WTC11 (cell line): ENCODE data around the gene INVS. TPM values are rescaled to one million over a fixed set of nuclear protein-coding genes. Genes with fewer than 3 reads are reported as not detected.

ENCODE experiments used
- ATAC-seq: fragments of 200-7000 bp; cut with Tn5 transposase; 2 replicates; pipeline ENCODE4 v1.10.0; 2021; ENCODE audit warnings: mild to moderate bottlenecking, moderate library complexity
- CTCF ChIA-PET: fragments of 300-600 bp; sonication (Branson Sonifier 250); formaldehyde crosslinking; loops from one replicate; lab custom pipeline; 2021; ENCODE audit warnings: antibody characterized with exemption; lab: Charles Lee
- POLR2A ChIA-PET: fragments of 350-600 bp; sonication (Branson Sonifier 250); formaldehyde crosslinking; loops from one replicate; lab custom pipeline; 2021; ENCODE audit warnings: antibody characterized with exemption; lab: Charles Lee
- DNase-seq: peaks from one replicate; pipeline ENCODE4 v3.0.0; 2021; ENCODE audit warnings: low spot score
- H3K27ac Mint-ChIP-seq: 2 replicates; pipeline ENCODE4 v1.8.0; 2021; ENCODE audit warnings: mixed read lengths
- H3K27me3 Mint-ChIP-seq: 2 replicates; pipeline ENCODE4 v1.8.0; 2021; ENCODE audit warnings: low read depth, mild to moderate bottlenecking, moderate library complexity, mixed read lengths
- H3K36me3 Mint-ChIP-seq: 2 replicates; pipeline ENCODE4 v1.8.0; 2021; ENCODE audit warnings: mixed read lengths
- H3K4me1 Mint-ChIP-seq: 2 replicates; pipeline ENCODE4 v1.8.0; 2022; ENCODE audit warnings: mixed read lengths
- H3K4me3 Mint-ChIP-seq: 2 replicates; pipeline ENCODE4 v1.8.0; 2021; ENCODE audit warnings: mild to moderate bottlenecking, moderate library complexity, mixed read lengths
- H3K9me3 Mint-ChIP-seq: 2 replicates; pipeline ENCODE4 v1.8.0; 2021; ENCODE audit warnings: mixed read lengths
- CBFB ChIP-seq: sonication (generic); formaldehyde crosslinking; IDR thresholded peaks from 2 replicates; pipeline ENCODE4 v1.8.1; 2022; ENCODE audit warnings: mild to moderate bottlenecking, low read depth, missing genetic modification reagents
- ESRRA ChIP-seq: sonication (generic); formaldehyde crosslinking; IDR thresholded peaks from 2 replicates; pipeline ENCODE4 v1.8.1; 2022; ENCODE audit warnings: mild to moderate bottlenecking, missing genetic modification reagents, borderline replicate concordance
- ETV6 ChIP-seq: sonication (generic); formaldehyde crosslinking; IDR thresholded peaks from 2 replicates; pipeline ENCODE4 v1.8.1; 2022; ENCODE audit warnings: mild to moderate bottlenecking, missing genetic modification reagents
- FOXK1 ChIP-seq: sonication (generic); formaldehyde crosslinking; IDR thresholded peaks from 2 replicates; pipeline ENCODE4 v1.8.0; 2022; ENCODE audit warnings: mild to moderate bottlenecking, moderate library complexity, missing genetic modification reagents
- GRHL2 ChIP-seq: fragments of 250-450 bp; sonication (Bioruptor Pico); IDR thresholded peaks from 2 replicates; pipeline ENCODE4 v1.8.0; 2022; ENCODE audit warnings: mild to moderate bottlenecking, moderate library complexity; ENCODE audit not compliant: insufficient replicate concordance, severe bottlenecking
- NFYB ChIP-seq: sonication (generic); formaldehyde crosslinking; conservative IDR thresholded peaks from 2 replicates; pipeline ENCODE4 v1.8.0; 2022; ENCODE audit warnings: low read depth, missing genetic modification reagents
- RELA ChIP-seq: sonication (generic); formaldehyde crosslinking; IDR thresholded peaks from 2 replicates; pipeline ENCODE4 v1.8.1; 2022; ENCODE audit warnings: missing genetic modification reagents, mild to moderate bottlenecking, borderline replicate concordance
- SMAD3 ChIP-seq: sonication (generic); formaldehyde crosslinking; IDR thresholded peaks from 2 replicates; pipeline ENCODE4 v1.8.0; 2022; ENCODE audit warnings: missing genetic modification reagents, mild to moderate bottlenecking, borderline replicate concordance
- SMAD4 ChIP-seq: sonication (generic); formaldehyde crosslinking; IDR thresholded peaks from 2 replicates; pipeline ENCODE4 v1.8.0; 2022; ENCODE audit warnings: mild to moderate bottlenecking, missing genetic modification reagents
- TCF7 ChIP-seq: sonication (generic); formaldehyde crosslinking; IDR thresholded peaks from 2 replicates; pipeline ENCODE4 v1.8.0; 2022; ENCODE audit warnings: mild to moderate bottlenecking, low read depth, missing genetic modification reagents, moderate library complexity
- TEAD1 ChIP-seq: sonication (generic); formaldehyde crosslinking; IDR thresholded peaks from 2 replicates; pipeline ENCODE4 v1.8.0; 2022; ENCODE audit warnings: mild to moderate bottlenecking, missing genetic modification reagents
- ZNF396 ChIP-seq: fragments of 250-450 bp; sonication (Bioruptor Pico); IDR thresholded peaks from 2 replicates; pipeline ENCODE4 v1.8.0; 2021; ENCODE audit warnings: mild to moderate bottlenecking, moderate library complexity, borderline replicate concordance
- ZNF423 ChIP-seq: fragments of 250-450 bp; sonication (Bioruptor Pico); IDR thresholded peaks from 2 replicates; pipeline ENCODE4 v2.1.2; 2022; ENCODE audit warnings: mild to moderate bottlenecking, moderate library complexity
- ZNF671 ChIP-seq: fragments of 250-450 bp; sonication (Bioruptor Pico); IDR thresholded peaks from 2 replicates; pipeline ENCODE4 v1.8.0; 2021; ENCODE audit warnings: mild to moderate bottlenecking
- total RNA-seq: library from RNA; stranded (reverse); gene quantifications from 3 replicates; pipeline ENCODE4 v1.2.3, GENCODE V29; 2021
- TF ChIP-seq, protein P1 (sequence below): sonication (generic); formaldehyde crosslinking; IDR thresholded peaks from 2 replicates; pipeline ENCODE4 v1.8.0; 2022; ENCODE audit warnings: mild to moderate bottlenecking, missing genetic modification reagents
- TF ChIP-seq, protein P2 (sequence below): fragments of 250-450 bp; sonication (Bioruptor Pico); IDR thresholded peaks from 2 replicates; pipeline ENCODE4 v2.1.2; 2022; ENCODE audit warnings: mild to moderate bottlenecking, moderate library complexity
- TF ChIP-seq, protein P3 (sequence below): sonication (generic); formaldehyde crosslinking; IDR thresholded peaks from 2 replicates; pipeline ENCODE4 v1.8.1; 2022; ENCODE audit warnings: mild to moderate bottlenecking, missing genetic modification reagents, moderate library complexity, borderline replicate concordance
- TF ChIP-seq, protein P4 (sequence below): sonication (generic); formaldehyde crosslinking; IDR thresholded peaks from 2 replicates; pipeline ENCODE4 v1.8.0; 2022; ENCODE audit warnings: mild to moderate bottlenecking, missing genetic modification reagents
- TF ChIP-seq, protein P5 (sequence below): sonication (generic); formaldehyde crosslinking; IDR thresholded peaks from 2 replicates; pipeline ENCODE4 v1.8.1; 2023; ENCODE audit warnings: mild to moderate bottlenecking, missing genetic modification reagents
- TF ChIP-seq, protein P6 (sequence below): fragments of 250-450 bp; sonication (Bioruptor Pico); IDR thresholded peaks from 2 replicates; pipeline ENCODE4 v1.9.0; 2021; ENCODE audit warnings: mild to moderate bottlenecking
- TF ChIP-seq, protein P7 (sequence below): sonication (generic); formaldehyde crosslinking; IDR thresholded peaks from 2 replicates; pipeline ENCODE4 v1.8.1; 2022; ENCODE audit warnings: missing genetic modification reagents, borderline replicate concordance
- TF ChIP-seq, protein P8 (sequence below): fragments of 250-450 bp; sonication (Bioruptor Pico); IDR thresholded peaks from 2 replicates; pipeline ENCODE4 v1.9.0; 2021; ENCODE audit warnings: mild to moderate bottlenecking

INVS gene
- total RNA-seq, 1 experiment from 2014 or later = 8.1 TPM

DNA sequence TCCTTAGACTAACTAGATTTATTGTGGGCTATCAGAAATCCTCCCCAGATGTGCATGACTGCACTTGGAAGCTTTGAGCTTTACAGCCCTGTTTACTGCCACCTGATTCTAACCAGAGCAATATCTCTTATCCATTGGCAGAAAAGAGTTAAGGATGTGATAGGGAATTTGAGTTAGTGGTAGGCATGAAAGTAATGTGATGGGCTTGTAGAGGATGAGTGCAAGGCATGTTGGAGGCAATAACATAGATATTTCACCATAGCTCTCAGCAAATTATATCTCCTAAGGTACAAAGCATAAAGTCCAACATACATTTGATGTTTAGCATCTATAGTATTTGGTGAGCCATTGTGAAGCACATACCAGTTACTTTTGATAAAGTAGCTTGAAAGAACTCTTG, 103.8 kb downstream of the INVS start:
- peaks cover 16% of the 10 kb centered on the region for H3K9me3 Mint-ChIP-seq
- no peak overlapping the region for H3K4me3 Mint-ChIP-seq
- TF ChIP-seq, protein P1, sequence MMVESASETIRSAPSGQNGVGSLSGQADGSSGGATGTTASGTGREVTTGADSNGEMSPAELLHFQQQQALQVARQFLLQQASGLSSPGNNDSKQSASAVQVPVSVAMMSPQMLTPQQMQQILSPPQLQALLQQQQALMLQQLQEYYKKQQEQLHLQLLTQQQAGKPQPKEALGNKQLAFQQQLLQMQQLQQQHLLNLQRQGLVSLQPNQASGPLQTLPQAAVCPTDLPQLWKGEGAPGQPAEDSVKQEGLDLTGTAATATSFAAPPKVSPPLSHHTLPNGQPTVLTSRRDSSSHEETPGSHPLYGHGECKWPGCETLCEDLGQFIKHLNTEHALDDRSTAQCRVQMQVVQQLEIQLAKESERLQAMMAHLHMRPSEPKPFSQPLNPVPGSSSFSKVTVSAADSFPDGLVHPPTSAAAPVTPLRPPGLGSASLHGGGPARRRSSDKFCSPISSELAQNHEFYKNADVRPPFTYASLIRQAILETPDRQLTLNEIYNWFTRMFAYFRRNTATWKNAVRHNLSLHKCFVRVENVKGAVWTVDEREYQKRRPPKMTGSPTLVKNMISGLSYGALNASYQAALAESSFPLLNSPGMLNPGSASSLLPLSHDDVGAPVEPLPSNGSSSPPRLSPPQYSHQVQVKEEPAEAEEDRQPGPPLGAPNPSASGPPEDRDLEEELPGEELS = no peak
- TF ChIP-seq, protein P2, sequence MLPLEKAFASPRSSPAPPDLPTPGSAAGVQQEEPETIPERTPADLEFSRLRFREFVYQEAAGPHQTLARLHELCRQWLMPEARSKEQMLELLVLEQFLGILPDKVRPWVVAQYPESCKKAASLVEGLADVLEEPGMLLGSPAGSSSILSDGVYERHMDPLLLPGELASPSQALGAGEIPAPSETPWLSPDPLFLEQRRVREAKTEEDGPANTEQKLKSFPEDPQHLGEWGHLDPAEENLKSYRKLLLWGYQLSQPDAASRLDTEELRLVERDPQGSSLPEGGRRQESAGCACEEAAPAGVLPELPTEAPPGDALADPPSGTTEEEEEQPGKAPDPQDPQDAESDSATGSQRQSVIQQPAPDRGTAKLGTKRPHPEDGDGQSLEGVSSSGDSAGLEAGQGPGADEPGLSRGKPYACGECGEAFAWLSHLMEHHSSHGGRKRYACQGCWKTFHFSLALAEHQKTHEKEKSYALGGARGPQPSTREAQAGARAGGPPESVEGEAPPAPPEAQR = no peak
- TF ChIP-seq SMAD4 (no peak), GRHL2 (CRISPR knock-in tag) (no peak), ZNF423 (CRISPR knock-in tag) (no peak), CBFB (no peak), ZNF396 (no peak), TCF7 (CRISPR knock-in tag) (no peak), ESRRA (CRISPR knock-in tag) (no peak)
- TF ChIP-seq, protein P3, sequence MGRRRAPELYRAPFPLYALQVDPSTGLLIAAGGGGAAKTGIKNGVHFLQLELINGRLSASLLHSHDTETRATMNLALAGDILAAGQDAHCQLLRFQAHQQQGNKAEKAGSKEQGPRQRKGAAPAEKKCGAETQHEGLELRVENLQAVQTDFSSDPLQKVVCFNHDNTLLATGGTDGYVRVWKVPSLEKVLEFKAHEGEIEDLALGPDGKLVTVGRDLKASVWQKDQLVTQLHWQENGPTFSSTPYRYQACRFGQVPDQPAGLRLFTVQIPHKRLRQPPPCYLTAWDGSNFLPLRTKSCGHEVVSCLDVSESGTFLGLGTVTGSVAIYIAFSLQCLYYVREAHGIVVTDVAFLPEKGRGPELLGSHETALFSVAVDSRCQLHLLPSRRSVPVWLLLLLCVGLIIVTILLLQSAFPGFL (CRISPR knock-in tag) = no peak
- TF ChIP-seq, protein P4, sequence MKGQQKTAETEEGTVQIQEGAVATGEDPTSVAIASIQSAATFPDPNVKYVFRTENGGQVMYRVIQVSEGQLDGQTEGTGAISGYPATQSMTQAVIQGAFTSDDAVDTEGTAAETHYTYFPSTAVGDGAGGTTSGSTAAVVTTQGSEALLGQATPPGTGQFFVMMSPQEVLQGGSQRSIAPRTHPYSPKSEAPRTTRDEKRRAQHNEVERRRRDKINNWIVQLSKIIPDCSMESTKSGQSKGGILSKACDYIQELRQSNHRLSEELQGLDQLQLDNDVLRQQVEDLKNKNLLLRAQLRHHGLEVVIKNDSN (CRISPR knock-in tag) = no peak
- TF ChIP-seq, protein P5, sequence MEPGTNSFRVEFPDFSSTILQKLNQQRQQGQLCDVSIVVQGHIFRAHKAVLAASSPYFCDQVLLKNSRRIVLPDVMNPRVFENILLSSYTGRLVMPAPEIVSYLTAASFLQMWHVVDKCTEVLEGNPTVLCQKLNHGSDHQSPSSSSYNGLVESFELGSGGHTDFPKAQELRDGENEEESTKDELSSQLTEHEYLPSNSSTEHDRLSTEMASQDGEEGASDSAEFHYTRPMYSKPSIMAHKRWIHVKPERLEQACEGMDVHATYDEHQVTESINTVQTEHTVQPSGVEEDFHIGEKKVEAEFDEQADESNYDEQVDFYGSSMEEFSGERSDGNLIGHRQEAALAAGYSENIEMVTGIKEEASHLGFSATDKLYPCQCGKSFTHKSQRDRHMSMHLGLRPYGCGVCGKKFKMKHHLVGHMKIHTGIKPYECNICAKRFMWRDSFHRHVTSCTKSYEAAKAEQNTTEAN (CRISPR knock-in tag) = no peak
- ATAC-seq = no peak
- no peaks in the 10 kb centered on the region for H3K27me3 Mint-ChIP-seq
- no peak for DNase-seq
- H3K4me1 Mint-ChIP-seq = peaks cover 2% of the 10 kb centered on the region; the same call in 1 of the 2 replicates
- ChIA-PET CTCF (interaction anchor here (0.6 to 0.9 kb wide), 4 partner anchors 19 to 99 kb away, joined by 3 to 4 read pairs (median 3); no protein-coding TSS in a partner anchor), POLR2A (interaction anchor here (0.7 kb wide), 1 partner anchor 20 kb away, joined by 6 read pairs; no protein-coding TSS in a partner anchor)
- no peaks in the 10 kb centered on the region for H3K36me3 Mint-ChIP-seq
- H3K27ac Mint-ChIP-seq = no peak overlapping the region

DNA sequence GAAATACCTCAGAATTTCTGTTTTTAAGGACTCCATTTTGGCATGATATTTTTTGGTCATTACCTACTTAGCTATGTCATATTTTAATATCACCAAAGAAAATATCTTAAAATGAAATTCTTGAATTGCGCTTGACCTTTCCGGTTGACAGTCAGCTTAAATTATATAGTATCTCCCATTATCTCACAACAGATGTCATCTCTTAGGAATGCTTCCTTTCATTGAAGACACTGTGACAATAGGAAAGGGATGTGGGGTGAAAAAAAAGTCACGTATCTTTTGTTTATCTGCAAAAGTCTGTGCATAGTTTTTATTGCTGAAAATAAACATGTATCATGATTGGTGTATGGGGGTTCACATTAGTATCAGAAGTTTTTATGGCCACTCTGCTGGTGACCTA, 105.8 kb downstream of the INVS start:
- Mint-ChIP-seq H3K9me3 (peaks cover 10% of the 10 kb centered on the region), H3K27ac (peak overlapping the region; percentile 37; the same call in 1 of the 2 replicates), H3K4me3 (no peak overlapping the region), H3K36me3 (no peaks in the 10 kb centered on the region), H3K27me3 (no peaks in the 10 kb centered on the region), H3K4me1 (peaks cover 4% of the 10 kb centered on the region)
- ChIA-PET CTCF (interaction anchor here (1.2 kb wide), 1 partner anchor 11 kb away, joined by 3 read pairs; no protein-coding TSS in a partner anchor), POLR2A (no interaction called here)
- no peak for ATAC-seq
- DNase-seq = no peak
- TF ChIP-seq TEAD1 (CRISPR knock-in tag) = no peak
- no peak for TF ChIP-seq FOXK1 (CRISPR knock-in tag)
- TF ChIP-seq, protein P6, sequence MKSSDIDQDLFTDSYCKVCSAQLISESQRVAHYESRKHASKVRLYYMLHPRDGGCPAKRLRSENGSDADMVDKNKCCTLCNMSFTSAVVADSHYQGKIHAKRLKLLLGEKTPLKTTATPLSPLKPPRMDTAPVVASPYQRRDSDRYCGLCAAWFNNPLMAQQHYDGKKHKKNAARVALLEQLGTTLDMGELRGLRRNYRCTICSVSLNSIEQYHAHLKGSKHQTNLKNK (CRISPR knock-in tag) = no peak
- TF ChIP-seq, protein P7, sequence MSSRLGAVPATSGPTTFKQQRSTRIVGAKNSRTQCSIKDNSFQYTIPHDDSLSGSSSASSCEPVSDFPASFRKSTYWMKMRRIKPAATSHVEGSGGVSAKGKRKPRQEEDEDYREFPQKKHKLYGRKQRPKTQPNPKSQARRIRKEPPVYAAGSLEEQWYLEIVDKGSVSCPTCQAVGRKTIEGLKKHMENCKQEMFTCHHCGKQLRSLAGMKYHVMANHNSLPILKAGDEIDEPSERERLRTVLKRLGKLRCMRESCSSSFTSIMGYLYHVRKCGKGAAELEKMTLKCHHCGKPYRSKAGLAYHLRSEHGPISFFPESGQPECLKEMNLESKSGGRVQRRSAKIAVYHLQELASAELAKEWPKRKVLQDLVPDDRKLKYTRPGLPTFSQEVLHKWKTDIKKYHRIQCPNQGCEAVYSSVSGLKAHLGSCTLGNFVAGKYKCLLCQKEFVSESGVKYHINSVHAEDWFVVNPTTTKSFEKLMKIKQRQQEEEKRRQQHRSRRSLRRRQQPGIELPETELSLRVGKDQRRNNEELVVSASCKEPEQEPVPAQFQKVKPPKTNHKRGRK = no peak
- TF ChIP-seq ETV6 (CRISPR knock-in tag) = no peak
- TF ChIP-seq, protein P8, sequence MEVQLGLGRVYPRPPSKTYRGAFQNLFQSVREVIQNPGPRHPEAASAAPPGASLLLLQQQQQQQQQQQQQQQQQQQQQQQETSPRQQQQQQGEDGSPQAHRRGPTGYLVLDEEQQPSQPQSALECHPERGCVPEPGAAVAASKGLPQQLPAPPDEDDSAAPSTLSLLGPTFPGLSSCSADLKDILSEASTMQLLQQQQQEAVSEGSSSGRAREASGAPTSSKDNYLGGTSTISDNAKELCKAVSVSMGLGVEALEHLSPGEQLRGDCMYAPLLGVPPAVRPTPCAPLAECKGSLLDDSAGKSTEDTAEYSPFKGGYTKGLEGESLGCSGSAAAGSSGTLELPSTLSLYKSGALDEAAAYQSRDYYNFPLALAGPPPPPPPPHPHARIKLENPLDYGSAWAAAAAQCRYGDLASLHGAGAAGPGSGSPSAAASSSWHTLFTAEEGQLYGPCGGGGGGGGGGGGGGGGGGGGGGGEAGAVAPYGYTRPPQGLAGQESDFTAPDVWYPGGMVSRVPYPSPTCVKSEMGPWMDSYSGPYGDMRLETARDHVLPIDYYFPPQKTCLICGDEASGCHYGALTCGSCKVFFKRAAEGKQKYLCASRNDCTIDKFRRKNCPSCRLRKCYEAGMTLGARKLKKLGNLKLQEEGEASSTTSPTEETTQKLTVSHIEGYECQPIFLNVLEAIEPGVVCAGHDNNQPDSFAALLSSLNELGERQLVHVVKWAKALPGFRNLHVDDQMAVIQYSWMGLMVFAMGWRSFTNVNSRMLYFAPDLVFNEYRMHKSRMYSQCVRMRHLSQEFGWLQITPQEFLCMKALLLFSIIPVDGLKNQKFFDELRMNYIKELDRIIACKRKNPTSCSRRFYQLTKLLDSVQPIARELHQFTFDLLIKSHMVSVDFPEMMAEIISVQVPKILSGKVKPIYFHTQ (CRISPR knock-in tag) = no peak
- no peak for TF ChIP-seq ZNF671
- TF ChIP-seq SMAD3 (CRISPR knock-in tag) = no peak
- no peak for TF ChIP-seq NFYB (CRISPR knock-in tag)
- TF ChIP-seq RELA (CRISPR knock-in tag) = no peak
